AG08395 (cell line): ENCODE results near the gene VSIG2.

Experiments used
- DNase-seq: peaks from one replicate; pipeline ENCODE4 v3.0.0; 2012; ENCODE audit warnings: mixed read lengths, low spot score

VSIG2 gene

GRCh38 chr11:124724979-124725718, 26.9 kb downstream of the VSIG2 start:
- no peak for DNase-seq

- no peak for DNase-seq
These were observed 29.9 kb downstream of the VSIG2 start for GRCh38 chr11:124722176-124722575.

GRCh38 chr11:124719534-124719933, 32.5 kb downstream of the VSIG2 start:
- DNase-seq = no peak

GRCh38 chr11:124718801-124719200, 33.3 kb downstream of the VSIG2 start:
- DNase-seq = no peak

GRCh38 chr11:124717786-124718651, 34.0 kb downstream of the VSIG2 start:
- peak; percentile 40 for DNase-seq

GRCh38 chr11:124717421-124717785, 34.7 kb downstream of the VSIG2 start:
- DNase-seq = no peak

- DNase-seq = no peak
These were observed 35.5 kb downstream of the VSIG2 start for GRCh38 chr11:124716591-124716990.

GRCh38 chr11:124712392-124712791, 39.7 kb downstream of the VSIG2 start:
- DNase-seq = no peak

- DNase-seq = no peak
These were observed 44.2 kb downstream of the VSIG2 start for GRCh38 chr11:124707829-124708228.

- no peak for DNase-seq
These were observed 52.0 kb downstream of the VSIG2 start for GRCh38 chr11:124700028-124700427.

GRCh38 chr11:124699547-124699946, 52.5 kb downstream of the VSIG2 start:
- no peak for DNase-seq
